Transverse colon (tissue), 4 donors: ENCODE results near the gene APOC3.
"Not testable (repeated sequence)": the region's sequence is repeated elsewhere in the genome, so short reads cannot be mapped to it uniquely, and the experiment has no call there.

Experiments used
- CTCF ChIP-seq, 5 experiments: fragments of 200-600 bp in 3 of 5; fragments of 450-650 bp in 2 of 5; sonication (generic) in 3 of 5; IDR thresholded peaks; 1 replicate in 2 of 5; 2 replicates in 3 of 5; pipeline ENCODE4 v1.5.1; 2016 to 2017; ENCODE audit warnings: antibody characterized with exemption in 5 of 5, inconsistent platforms in 3 of 5, mild to moderate bottlenecking in 2 of 5, moderate library complexity in 1 of 5
- POLR2A ChIP-seq: fragments of 450-650 bp; IDR thresholded peaks from one replicate; pipeline ENCODE4 v1.6.1; 2016; ENCODE audit warnings: antibody characterized with exemption, mild to moderate bottlenecking, moderate library complexity
- POLR2AphosphoS5 ChIP-seq, 3 donors: sonication (generic); formaldehyde crosslinking; IDR thresholded peaks; one replicate each; pipeline ENCODE4 v1.6.1; 2016; ENCODE audit warnings: antibody characterized with exemption in 3 of 3

GRCh38 chr11:116801662-116802061 is 28.0 kb upstream of the APOC3 start:
- TF ChIP-seq CTCF (IDR thresholded peaks at IDR 0.05); POLR2AphosphoS5 (IDR thresholded peaks at IDR 0.05); POLR2A: not testable (repeated sequence)
